Cortex of kidney (tissue), 1 donor: ENCODE measurements around the gene UQCC2.

Source experiments
- DNase-seq: peaks from one replicate; lab custom pipeline; 2025; lab: John Stamatoyannopoulos, UW

UQCC2 gene

DNA sequence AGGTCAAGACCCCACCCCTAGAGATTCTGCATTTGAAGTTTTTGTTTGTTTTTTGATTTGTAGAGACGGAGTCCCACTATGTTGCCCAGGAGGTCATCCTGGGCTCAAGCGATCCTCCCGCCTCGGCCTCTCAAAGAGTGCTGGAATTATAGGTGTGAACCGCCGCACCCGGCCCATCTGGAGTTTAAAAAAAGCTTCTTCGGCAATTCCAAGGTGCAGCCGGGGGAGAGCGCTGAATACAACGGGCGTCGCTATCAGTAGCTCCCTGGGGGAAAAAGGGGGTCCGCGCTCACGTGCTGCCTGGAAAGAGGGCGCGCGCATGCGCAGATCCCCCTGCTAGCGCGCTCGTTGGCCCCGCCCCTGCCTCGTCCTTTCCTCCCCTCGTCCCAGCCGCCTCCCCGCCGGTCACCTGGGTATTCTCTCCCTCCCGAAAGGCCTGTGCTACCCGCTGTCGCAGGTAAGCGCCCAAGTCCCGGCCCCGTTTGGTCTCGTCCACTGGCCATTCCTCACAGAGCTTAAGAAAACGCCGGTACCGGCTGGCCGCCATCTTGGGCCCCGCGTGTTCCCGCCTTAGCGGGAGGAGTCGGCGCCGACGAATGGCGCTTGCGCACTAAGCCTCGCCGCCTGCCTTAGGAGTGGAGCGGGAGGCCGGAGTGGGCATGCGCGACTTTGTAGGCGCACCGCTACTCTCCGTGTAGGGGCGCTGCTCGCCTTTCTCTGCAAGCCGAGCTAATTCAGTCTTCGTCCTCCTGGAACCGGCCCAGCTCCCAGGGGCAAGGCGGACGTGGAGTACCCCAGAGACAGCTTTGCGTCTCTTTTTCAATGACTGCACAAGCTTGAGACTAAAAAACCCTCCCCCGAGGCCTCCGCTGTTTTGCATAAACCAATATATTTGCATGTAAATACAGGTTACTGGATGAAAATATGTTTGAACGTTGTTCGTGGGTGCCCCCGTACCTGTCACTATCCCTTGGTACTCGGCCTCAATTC is at the start of gene UQCC2:
Gene UQCC2 (minus strand): TSS at position 561 of the 990 bp plus-strand sequence. CDS start 14 bp downstream, at position 547.
- DNase-seq = no peak

DNA sequence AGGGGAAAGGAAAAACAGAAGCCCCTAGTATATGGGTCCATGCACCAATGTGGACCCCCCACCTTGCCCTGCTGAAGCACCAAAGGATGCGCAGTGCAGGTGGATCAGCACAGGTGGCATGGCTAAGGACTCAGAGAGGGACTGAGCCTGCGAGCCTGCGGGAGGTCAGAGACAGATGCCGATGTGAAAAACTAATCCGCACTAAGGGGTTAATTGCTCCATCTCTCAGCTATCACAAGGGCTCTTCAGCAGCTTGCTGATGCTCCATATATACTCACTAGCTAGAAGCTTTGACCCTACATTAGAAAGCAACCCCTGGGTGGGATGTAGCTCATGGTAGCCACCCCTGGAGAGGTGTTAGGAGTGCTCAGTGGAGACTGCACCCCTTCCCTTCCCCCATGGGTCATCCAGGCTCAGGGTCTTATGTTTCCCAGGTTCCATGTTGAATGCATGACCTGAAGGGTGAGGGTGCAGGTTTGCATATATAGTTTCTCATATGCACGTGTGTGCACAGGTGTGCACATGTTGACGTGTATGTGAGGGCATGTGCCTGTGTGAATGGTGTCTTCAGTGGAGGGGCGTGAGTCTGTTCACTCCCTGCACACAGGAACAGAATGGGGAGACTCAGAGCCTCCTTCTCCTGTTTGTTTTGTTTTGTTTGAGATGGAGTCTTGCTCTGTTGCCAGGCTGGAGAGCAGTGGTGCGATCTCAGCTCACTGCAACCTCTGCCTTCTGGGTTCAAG is 48.6 kb upstream of the UQCC2 start:
- DNase-seq = no peak

DNA sequence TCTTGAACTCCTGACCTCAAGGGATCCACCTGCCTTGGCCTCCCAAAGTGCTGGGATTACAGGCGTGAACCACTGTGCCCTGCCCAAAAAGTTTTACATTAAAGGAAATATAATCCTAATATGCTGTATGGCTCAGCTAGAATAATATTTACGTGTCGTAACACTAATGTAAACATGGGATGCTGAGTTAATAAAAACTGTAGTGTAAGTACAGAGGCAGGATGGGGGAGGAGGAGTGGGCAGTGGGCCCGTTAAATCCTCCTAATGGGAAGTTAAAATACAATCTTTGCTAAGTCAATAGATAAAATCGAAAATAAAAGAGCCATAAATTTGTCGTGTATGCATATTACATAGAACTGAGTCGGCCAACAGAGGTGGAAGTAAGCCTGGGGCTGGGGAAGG is 47.3 kb upstream of the UQCC2 start:
- DNase-seq = no peak

DNA sequence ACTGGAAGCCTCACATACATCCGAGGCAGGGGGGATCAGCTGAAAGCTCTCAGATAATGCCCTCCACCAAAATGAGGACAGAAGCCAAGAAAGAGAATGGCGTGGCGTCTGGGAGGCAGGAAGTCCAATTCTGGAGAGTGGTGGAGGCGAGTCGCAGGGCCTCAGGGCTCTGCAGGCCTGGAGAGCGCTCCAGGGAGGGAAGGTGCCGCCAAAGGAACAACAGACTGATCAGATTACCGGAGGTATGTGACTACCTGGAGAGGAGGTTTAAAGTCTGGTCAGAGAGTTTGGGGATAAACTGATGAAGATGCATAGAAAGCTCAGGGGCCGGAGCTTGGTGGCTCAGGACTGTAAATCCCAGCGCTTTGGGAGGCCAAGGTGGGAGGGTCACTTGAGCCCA is 46.4 kb upstream of the UQCC2 start:
- DNase-seq = no peak

DNA sequence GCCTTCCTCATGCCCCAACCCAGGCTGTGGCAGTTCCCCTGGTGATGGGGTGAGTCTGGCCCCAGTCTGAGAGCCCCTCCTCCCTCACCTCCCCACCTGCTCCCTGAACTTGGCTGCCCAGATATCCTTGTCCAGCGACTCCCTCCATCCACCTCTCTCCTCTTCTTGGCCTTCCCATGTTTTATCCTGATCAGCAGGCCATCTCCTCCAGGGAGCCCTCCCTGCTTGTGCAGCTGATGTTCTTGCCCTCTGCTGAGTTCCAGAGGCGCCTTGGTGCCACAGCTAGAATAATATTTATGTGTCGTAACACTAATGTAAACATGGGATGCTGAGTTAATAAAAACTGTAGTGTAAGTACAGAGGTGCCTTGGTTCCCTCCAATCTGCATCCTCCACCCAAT is 45.6 kb upstream of the UQCC2 start:
- DNase-seq = no peak

DNA sequence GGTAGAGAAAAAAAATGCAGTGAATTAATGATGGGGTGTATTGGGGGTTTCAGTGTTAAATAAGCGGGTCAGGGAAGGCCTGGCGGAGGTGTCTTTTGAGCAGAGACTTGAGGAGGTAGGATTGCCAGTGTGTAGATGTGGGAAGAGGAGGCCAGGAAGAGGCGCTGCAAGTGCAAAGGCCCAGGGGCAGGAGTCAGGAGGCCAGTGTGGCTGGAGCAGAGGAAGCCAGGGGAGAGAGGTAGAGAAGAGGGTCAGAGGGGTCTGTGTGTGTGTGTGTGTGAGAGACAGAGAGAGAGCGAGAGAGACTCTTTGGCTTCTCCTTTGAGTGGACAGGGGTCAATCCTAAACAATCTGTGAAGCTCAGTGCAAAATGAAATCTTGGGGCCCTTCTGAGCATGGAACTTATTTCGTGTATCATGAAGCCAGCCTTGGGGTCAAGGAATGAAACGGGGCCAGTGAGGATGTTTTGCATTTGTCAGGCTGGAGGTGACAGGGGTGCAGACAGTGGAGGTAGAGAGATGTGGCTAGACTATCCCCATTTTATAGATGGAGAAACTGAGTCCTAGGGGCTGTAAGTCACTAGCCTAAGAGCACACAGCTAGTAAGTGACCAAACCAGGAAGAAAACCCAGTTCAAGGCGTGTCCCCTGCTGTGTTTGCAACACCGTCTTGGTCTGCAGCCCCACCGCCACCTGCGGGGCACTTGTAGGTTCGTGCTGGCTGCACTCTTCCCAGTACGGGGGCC is 44.9 kb upstream of the UQCC2 start:
- no peak for DNase-seq

DNA sequence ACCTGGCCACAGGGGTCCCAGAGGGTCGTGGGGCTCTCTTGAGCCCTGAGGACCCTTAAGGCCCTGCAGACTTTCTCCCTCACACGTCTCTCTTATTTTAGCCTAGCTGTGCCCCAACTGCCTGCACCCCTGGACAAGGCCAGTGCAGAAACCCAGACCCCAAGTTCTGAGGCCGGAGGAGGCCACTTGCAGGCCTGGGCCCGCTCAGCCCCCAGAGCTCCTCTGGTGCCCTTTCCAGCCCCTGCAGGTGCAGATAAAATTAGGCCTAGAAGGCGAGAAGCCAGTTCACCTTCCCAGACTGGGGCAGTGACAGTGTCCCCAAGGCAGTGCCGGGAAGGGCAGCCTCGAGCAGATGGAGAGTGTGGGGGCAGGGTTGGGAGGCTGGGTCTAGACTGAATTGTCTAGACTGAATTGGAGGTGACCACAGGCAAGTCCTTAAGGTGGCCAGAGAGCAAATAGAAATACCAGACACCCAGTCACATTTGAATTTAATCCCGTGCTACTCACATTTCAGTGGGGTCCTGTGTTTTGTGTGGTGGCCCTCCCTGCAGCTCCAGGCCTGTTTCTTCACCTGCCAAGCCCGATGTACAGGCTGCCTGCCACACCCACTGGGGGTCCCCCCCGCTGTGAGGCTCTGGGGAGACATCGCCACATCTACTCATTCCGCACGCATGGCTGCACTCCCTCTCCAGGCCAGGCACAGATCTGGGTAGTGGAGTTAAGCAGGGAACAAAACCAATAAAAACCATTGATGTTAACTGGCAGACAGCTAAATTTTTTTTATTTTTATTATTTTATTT is 43.8 kb upstream of the UQCC2 start:
- no peak for DNase-seq

DNA sequence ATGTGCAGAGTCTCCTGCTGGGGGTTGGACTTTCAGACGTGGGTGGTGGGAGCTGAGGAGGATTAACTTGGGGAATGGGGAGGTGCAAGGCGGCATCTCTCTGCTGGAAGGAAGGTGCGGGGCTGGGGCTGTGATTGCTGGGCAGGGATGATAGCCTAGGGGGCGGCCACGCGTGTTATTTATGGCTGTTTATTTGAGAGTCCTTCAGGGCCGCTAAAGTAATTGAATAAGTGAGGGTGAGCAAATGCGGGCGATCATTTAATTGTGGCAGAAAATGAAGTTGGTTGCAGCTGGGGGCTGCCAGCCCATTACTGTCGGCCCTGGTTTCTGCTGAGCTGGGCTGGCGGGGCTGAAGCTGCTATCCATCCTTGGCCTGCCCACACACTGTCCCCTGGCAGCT is 42.7 kb upstream of the UQCC2 start:
- DNase-seq = no peak

DNA sequence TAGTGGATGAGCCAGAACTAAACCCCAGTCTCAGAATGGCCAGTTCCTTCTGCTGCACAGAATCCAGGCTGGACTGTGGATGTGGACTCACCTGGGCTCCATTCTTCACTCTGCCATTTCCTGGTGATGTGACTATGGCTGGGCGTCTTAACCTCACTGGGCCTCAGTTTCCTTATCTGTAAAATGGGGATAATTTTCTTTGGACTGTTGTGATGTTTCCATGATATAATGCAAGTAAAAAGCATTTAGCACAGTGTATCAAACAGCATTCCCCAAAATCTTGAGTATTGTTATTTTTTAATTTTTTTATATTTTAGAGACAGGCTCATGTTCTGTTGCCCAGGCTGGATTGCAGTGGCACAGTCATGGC is 41.1 kb upstream of the UQCC2 start:
- DNase-seq = no peak

DNA sequence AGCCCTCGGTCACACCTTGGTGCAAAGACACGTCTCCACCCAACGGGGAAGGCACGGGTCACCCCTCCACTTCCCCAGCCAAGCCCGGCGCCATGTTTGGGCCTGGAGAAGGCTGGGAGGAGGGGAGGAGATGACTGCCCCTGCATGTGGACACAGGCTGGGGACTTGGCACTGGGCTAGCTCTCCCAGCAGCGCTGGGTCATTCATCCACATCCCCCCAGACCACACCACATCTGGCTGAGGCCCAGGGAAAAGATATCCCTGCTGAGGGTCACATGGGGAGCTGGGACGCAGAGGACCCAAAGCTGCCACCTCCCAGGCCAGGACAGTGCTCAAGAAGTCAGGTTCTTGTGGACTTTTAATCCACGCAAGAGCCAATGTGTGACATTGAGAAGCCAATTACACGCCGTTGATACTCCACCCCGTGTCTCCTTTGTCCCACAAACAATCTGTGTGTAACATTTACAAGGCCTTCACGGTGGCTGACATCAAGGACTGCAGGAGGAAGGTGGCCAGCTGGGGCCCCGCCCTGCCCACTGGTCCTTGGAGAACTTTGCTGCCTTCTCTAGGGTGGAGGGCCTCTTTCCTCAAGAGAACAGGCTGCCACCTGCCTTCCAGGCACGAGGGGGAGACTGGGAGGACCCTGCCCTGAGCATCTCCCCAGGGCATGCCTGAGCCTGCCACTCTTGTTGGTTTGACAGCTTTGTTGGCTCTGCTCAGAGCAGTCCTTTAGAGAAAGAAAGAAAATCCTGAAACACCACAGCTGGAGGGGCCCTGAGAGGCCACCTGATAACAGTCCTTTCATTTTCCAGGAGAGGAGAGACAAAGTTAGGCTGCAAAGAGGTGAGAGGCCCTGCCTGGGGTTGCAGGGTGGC is 40.5 kb upstream of the UQCC2 start:
- DNase-seq = no peak

DNA sequence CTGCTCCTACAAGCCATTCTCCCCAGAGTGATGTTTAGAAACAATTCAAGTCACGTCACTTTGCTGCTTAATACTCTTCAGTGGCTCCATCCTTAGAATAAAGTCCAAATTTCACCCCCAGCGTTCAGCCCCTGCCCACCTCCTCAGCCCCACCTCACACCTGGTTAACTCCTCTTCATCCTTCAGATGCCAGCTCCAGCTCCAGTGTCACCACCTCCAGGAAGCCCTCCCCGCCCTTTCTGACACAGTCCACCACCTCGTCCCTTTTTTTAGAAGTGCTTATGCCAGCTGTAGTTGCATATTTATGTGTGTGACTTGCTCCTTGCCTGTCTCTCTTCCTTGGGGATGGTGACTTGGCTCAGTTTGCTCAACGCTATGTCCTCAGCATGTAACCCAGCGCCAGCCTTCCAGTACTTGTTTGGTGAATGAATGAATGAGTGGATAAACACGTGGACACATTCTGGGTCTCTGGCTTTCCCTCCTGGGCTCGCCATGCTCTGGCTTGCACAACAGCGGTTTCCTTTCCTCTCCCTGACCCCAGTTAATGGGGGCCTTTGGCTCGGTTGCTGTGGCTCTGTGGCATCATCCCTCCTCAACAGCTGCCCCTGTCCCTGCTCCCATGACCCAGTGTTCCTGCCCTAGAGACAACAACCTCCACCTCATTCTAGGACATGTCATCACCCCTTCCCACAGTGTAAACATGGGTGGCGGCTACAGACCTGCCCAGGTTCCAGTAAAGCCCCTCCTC is 38.9 kb upstream of the UQCC2 start:
- DNase-seq = no peak

DNA sequence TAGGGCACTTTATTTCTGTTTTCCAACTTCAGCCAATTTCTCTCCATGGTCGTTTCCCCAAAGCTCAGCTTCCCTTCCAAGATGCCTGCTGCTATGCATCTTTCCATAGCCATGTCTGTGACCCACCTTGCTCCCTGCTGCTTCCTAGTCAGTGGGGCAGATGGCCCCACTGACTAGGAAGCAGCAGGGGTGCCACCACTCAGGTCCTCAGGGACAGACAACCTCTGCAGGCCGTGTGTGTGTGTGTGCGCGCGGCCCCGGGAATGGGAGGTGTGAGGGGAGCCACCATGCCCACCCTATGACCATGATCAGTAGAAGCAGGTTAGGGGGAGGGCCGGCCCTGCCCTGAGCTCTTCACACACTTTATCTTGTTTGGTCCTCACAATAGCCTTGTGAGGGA is 37.9 kb upstream of the UQCC2 start:
- no peak for DNase-seq

DNA sequence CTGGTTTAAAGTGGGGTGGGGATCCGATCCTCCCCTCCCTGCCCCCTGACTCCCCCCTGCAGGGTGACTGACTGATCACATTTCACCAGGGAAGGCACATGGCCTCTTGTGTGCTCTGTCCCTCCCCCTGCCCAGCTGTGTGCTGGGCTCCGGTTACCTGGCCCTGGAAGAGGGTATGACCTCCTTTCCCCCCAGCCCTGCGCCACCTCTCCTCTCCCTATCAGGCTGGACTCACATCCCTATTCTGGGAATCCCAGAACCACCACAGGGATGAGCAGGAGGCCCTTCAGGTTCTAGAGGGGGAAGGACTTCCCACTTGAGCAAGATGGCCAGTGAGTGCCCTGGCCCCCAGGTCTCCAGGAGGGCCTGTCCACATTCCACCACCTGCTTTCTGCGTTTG is 37.3 kb upstream of the UQCC2 start:
- no peak for DNase-seq

DNA sequence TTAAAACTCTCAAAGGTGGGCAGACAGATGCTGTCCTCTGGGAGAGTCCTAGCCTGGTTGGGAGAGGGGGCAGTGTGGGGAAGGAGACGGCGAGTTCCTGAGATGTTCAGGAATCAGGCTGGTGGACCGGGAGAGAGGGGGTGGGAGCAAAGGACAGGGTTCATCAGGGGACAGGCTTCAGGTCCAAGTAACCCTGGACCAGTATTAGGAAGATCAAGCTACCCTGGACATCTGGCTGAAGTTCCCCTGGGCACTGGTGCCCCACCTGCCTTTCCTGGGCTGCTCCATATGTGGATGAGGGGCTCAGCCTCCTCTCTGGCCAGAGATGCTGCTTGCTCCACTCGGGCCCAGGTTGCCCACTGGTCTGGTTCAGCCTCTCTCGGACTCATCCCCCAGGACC is 36.3 kb upstream of the UQCC2 start:
- no peak for DNase-seq

DNA sequence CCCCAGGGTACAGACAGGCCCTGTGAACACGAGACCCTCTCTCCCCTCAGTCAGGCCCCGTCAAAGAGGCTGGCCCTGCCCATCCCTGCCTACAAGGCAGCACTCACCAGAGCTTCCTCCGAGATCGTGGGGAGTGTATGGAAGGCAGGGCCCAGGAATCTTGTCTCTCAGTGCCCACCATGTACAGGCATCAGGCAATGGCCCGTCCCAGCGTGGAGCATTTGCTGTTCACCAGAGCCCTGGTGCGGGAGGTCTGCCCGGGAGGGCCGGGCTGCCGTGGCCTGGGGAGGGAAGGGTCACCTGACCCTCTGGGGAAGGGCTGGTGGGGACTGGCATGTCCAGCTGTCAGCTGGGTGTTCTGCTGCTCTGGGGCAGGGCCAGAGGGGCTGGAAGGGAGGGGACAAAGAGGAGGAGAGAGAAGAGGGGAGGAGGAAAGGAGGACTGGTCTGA is 35.2 kb upstream of the UQCC2 start, which contains the start of gene IP6K3:
Gene IP6K3 (minus strand): TSS at position 255 of the 450 bp plus-strand sequence. CDS start 11,429 bp downstream, outside the sequence.
- DNase-seq = no peak

DNA sequence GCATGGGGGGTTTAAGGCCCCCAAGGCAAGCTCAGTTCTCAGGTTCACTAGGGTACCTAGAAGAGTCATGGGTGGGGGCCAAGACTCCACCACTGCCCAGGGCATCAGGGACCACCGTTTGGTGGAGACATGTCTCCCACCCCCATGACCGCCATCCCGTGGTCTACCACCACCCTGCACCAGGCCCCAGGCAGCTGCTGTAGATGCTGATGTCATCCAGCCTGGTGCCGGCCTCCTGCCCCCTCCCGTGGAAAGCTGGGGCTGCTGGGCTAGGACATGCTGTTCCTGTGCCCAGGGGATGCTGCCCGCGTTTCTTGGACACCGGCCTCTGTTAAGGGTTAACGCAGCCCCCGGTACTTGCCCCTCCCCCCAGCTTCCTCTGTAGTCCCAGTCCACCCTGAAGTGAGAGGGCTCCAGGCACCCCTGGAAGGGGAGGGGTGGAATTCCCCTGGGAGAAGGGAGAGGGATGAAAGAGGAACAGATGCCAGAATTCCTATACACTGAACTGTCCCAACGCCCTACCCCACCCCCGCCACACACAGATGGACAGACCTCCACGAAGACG is 34.6 kb upstream of the UQCC2 start:
- DNase-seq = no peak

DNA sequence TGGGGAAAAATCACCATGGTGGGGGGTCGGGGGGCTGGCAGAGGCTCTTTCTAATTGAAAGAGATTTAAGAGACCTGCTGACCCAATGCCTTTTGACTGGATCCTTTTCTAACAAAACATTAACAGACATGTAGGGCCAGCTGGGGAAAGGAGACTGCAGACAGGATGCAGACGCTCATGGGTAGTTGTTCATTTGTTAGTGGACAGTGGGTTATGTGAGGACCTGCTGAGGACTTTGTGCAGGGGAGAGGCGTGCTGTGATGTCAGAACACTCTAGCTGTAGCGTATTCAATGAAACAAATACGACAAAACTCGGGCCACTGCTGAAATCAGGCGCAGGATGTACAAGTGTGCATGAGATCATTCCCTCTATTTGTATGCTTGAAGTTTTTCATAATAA is 34.0 kb upstream of the UQCC2 start:
- DNase-seq = no peak

DNA sequence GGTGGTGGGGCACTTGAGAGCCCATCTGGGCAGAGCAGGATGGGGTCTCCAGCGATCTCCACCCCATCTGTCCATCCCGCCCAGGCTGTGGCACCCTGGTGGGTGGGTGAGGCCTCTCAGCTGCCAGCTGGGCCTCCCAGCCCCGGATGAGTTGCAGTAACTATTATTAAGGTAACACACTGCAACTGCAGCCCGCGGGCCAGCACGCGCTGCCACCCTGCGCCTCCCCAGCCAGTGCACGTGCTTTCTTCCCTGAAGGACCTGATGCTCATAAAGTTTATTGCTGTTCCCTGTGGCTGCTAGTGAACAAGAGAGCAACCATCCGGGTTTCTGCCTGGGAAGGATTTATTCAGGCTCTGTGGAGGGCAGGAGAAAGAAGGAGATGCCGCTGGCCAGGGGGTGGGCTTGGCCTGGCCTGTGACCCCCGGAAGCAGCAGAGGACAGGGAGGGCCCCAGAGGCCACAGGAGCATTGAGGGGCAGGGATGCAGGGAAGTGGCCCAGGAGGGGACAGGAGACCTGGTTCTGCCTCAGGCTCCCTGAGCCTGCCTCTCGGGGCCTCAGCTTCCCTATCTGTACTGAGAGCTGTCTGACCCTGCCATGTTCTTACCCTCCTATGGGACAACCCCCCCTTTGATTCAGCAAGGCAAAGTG is 33.5 kb upstream of the UQCC2 start:
- DNase-seq = no peak
